ENCODE data around the gene BORCS5.

The BORCS5 gene

DNA sequence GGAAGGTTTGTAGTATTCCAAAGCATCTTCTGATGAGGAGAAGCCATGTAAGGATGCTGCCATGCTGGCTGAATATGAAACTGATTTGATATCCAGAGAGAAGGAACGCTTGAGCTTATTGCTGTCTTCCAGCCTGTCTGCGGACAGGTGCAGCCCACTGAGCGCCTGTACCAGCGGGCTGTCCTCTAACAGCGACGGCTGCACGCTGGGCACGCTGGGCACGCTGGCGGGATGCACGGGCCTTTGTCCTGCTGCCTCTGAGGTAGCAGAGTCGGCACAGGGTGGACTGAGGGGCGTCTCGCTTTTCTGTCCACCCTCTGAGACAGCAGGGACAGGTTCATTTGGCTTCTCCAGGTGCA lies 120.6 kb downstream of the BORCS5 start:
- Histone ChIP-seq H4K20me1 (ENCODE audit: insufficient read depth, low read length) (no peaks in the 10 kb centered on the region), H3K9me3 (replicated peaks; ENCODE audit: insufficient read depth, low read length) (no peaks in the 10 kb centered on the region), H2AFZ (ENCODE audit: low read length) (no peak overlapping the region), H3K79me2 (ENCODE audit: low read length) (no peaks in the 10 kb centered on the region), H3K4me1 (ENCODE audit: low read length) (no peaks in the 10 kb centered on the region), H3K4me2 (ENCODE audit: low read depth, low read length) (no peak overlapping the region), H3K36me3 (replicated peaks; ENCODE audit: insufficient read depth, low read length) (peaks cover 4% of the 10 kb centered on the region; the same call in 1 of the 2 replicates), H3K9me2 (replicated peaks; ENCODE audit: insufficient read depth, low read length) (no peaks in the 10 kb centered on the region), H3K4me3 (ENCODE audit: low read length) (no peak overlapping the region), H3K27ac (ENCODE audit: low read length) (no peak overlapping the region), H3K9ac (ENCODE audit: low read length) (no peak overlapping the region), H3K27me3 (replicated peaks; ENCODE audit: insufficient read depth, low read length) (no peaks in the 10 kb centered on the region), H3F3A (ENCODE audit: insufficient read depth, low read length) (no peaks in the 10 kb centered on the region)
- DNase-seq = no peak
- no peak for TF ChIP-seq EZH2phosphoT487 (IDR thresholded peaks at IDR 0.05; ENCODE audit: low read length)
- no peak for TF ChIP-seq EZH2 (optimal IDR thresholded peaks at IDR 0.05; ENCODE audit: low read depth, low read length)
- TF ChIP-seq CTCF (IDR thresholded peaks at IDR 0.05; ENCODE audit: low read length) = no peak

DNA sequence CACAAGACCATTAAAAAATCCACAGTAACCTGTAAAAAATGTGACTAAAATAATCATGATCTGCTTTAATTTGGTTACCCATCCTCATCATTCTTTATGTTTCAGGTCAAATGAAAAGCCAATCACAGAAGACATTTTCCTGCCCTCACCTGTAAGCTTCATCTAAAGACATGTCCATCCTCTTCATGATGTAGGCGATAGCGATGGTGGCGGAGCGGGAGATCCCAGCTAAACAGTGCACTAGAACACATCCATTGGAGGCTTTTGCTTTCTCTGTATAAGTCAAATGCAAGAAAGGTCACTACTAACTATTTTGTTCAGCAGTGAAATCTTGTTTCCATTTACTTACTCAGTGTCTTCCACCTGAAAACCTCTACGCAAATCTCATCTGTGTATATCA lies 123.2 kb downstream of the BORCS5 start:
- Histone ChIP-seq H3K36me3 (replicated peaks; ENCODE audit: insufficient read depth, low read length) (peaks cover 4% of the 10 kb centered on the region; the same call in 1 of the 2 replicates), H3K9me2 (replicated peaks; ENCODE audit: insufficient read depth, low read length) (no peaks in the 10 kb centered on the region), H3K9ac (ENCODE audit: low read length) (no peak overlapping the region), H3K4me2 (ENCODE audit: low read depth, low read length) (no peak overlapping the region), H4K20me1 (ENCODE audit: insufficient read depth, low read length) (no peaks in the 10 kb centered on the region), H2AFZ (ENCODE audit: low read length) (no peak overlapping the region), H3K27me3 (replicated peaks; ENCODE audit: insufficient read depth, low read length) (no peaks in the 10 kb centered on the region), H3K79me2 (ENCODE audit: low read length) (no peaks in the 10 kb centered on the region), H3K4me3 (ENCODE audit: low read length) (no peak overlapping the region), H3F3A (ENCODE audit: insufficient read depth, low read length) (no peaks in the 10 kb centered on the region), H3K4me1 (ENCODE audit: low read length) (no peaks in the 10 kb centered on the region), H3K9me3 (replicated peaks; ENCODE audit: insufficient read depth, low read length) (no peaks in the 10 kb centered on the region), H3K27ac (ENCODE audit: low read length) (no peak overlapping the region)
- TF ChIP-seq EZH2phosphoT487 (IDR thresholded peaks at IDR 0.05; ENCODE audit: low read length) = no peak
- TF ChIP-seq EZH2 (optimal IDR thresholded peaks at IDR 0.05; ENCODE audit: low read depth, low read length) = no peak
- no peak for TF ChIP-seq CTCF (IDR thresholded peaks at IDR 0.05; ENCODE audit: low read length)
- DNase-seq = no peak

DNA sequence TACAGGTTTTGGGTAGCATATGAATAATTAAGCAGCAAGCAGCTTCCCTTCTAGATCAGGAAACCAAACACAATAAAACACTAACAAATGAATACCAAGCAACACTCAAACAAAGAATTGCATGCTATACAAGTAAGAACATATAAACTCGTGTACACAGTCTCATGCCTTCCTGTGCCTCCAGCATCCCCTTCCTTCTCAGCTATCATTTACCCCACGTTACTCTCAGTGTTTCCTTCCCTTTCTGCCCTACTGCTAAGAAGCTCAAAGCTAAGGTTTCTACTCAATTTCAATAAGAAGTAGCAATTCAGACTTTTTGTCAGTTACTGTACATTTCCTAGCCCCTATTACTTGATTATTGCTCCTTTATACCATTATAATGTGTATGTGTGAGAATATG lies 124.8 kb downstream of the BORCS5 start:
- Histone ChIP-seq H3K4me3 (ENCODE audit: low read length) (no peak overlapping the region), H3K79me2 (ENCODE audit: low read length) (no peaks in the 10 kb centered on the region), H3K4me1 (ENCODE audit: low read length) (no peaks in the 10 kb centered on the region), H3K9me2 (replicated peaks; ENCODE audit: insufficient read depth, low read length) (no peaks in the 10 kb centered on the region), H3K4me2 (ENCODE audit: low read depth, low read length) (no peak overlapping the region), H3F3A (ENCODE audit: insufficient read depth, low read length) (no peaks in the 10 kb centered on the region), H3K9me3 (replicated peaks; ENCODE audit: insufficient read depth, low read length) (no peaks in the 10 kb centered on the region), H4K20me1 (ENCODE audit: insufficient read depth, low read length) (no peaks in the 10 kb centered on the region), H3K9ac (ENCODE audit: low read length) (no peak overlapping the region), H3K27ac (ENCODE audit: low read length) (no peak overlapping the region), H2AFZ (ENCODE audit: low read length) (no peak overlapping the region), H3K27me3 (replicated peaks; ENCODE audit: insufficient read depth, low read length) (no peaks in the 10 kb centered on the region), H3K36me3 (replicated peaks; ENCODE audit: insufficient read depth, low read length) (no peaks in the 10 kb centered on the region)
- TF ChIP-seq EZH2 (optimal IDR thresholded peaks at IDR 0.05; ENCODE audit: low read depth, low read length) = no peak
- TF ChIP-seq EZH2phosphoT487 (IDR thresholded peaks at IDR 0.05; ENCODE audit: low read length) = no peak
- no peak for TF ChIP-seq CTCF (IDR thresholded peaks at IDR 0.05; ENCODE audit: low read length)
- DNase-seq = no peak
